ENCODE measurements around the gene PLN. TPM values are rescaled to one million over a fixed set of nuclear protein-coding genes. Genes with fewer than 3 reads are reported as not detected.

Gene PLN
- total RNA-seq, 1 donor from 2014 or later: 2,753 TPM

- no peak for DNase-seq
- intact Hi-C loops (cut with micrococcal nuclease): no loop called here
- ATAC-seq: no peak
Measured at GRCh38 chr6:118603372-118603771, 55.3 kb downstream of the PLN start.

- DNase-seq: no peak
- ATAC-seq: no peak
- intact Hi-C loops (cut with micrococcal nuclease): no loop called here
Measured at GRCh38 chr6:118606268-118606667, 58.2 kb downstream of the PLN start.

- ATAC-seq: no peak
- DNase-seq: no peak
- intact Hi-C loops (cut with micrococcal nuclease): no loop called here
Measured at GRCh38 chr6:118606858-118607257, 58.8 kb downstream of the PLN start.

Other genes starting within 250 kb of the PLN start
- 14.5 TPM for gene CEP85L, start 103.3 kb downstream of the PLN start, total RNA-seq

All from left ventricle myocardium superior (tissue), 1 donor.